Measurements from ENCODE around the gene JCHAIN.
A peak's percentile ranks its signal among the peaks of the same experiment; 100 is the strongest.

The JCHAIN gene

DNA sequence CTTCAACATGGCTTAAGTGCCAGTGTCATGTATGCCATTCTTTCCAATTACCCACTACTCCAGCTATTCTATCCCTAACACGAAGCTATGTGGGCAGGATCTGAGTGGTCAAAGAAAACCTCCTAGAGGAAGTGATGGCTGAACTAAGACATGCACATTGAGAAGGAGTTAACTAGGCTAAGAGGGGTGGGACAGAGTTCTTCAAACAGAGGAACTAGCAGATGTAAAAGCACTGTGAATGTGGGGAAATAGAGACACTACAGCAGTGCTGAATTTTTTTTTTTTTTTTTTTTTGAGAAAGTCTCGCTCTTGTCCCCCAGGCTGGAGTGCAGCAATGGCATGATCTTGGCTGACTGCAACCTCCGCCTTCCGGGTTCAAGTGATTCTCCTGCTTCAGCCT, 6.2 kb downstream of the JCHAIN start:
- Histone ChIP-seq H3K27ac (ENCODE audit: low read depth, low read length) (peak overlapping the region; percentile 89), H3K36me3 (ENCODE audit: low read length) (peaks cover 30% of the 10 kb centered on the region), H3F3A (ENCODE audit: insufficient read depth) (peaks cover 48% of the 10 kb centered on the region), H3K4me2 (ENCODE audit: low read depth, low read length, poor library complexity, severe bottlenecking) (peak overlapping the region; percentile 74), H3K9me3 (ENCODE audit: insufficient read depth, low read length) (no peaks in the 10 kb centered on the region), H3K27me3 (ENCODE audit: low read length) (no peaks in the 10 kb centered on the region), H2AFZ (ENCODE audit: low read depth, low read length, severe bottlenecking) (no peak overlapping the region), H3K79me2 (ENCODE audit: insufficient read depth, low read length) (peaks cover 66% of the 10 kb centered on the region), H3K4me3 (ENCODE audit: insufficient read depth, low read length, poor library complexity, severe bottlenecking) (peak overlapping the region; percentile 37), H3K9me2 (replicated peaks; ENCODE audit: insufficient read depth, low read length) (no peaks in the 10 kb centered on the region), H3K9ac (ENCODE audit: low read length) (peak overlapping the region; percentile 25; the same call in 1 of the 2 replicates), H4K20me1 (ENCODE audit: low read depth, low read length) (peaks cover 3% of the 10 kb centered on the region; the same call in 1 of the 2 replicates)
- TF ChIP-seq, protein P1, sequence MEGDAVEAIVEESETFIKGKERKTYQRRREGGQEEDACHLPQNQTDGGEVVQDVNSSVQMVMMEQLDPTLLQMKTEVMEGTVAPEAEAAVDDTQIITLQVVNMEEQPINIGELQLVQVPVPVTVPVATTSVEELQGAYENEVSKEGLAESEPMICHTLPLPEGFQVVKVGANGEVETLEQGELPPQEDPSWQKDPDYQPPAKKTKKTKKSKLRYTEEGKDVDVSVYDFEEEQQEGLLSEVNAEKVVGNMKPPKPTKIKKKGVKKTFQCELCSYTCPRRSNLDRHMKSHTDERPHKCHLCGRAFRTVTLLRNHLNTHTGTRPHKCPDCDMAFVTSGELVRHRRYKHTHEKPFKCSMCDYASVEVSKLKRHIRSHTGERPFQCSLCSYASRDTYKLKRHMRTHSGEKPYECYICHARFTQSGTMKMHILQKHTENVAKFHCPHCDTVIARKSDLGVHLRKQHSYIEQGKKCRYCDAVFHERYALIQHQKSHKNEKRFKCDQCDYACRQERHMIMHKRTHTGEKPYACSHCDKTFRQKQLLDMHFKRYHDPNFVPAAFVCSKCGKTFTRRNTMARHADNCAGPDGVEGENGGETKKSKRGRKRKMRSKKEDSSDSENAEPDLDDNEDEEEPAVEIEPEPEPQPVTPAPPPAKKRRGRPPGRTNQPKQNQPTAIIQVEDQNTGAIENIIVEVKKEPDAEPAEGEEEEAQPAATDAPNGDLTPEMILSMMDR (IDR thresholded peaks at IDR 0.05; ENCODE audit: insufficient read depth, low read length, poor library complexity, severe bottlenecking): no peak
- TF ChIP-seq EZH2phosphoT487 (conservative IDR thresholded peaks at IDR 0.05; ENCODE audit: low read length): no peak

DNA sequence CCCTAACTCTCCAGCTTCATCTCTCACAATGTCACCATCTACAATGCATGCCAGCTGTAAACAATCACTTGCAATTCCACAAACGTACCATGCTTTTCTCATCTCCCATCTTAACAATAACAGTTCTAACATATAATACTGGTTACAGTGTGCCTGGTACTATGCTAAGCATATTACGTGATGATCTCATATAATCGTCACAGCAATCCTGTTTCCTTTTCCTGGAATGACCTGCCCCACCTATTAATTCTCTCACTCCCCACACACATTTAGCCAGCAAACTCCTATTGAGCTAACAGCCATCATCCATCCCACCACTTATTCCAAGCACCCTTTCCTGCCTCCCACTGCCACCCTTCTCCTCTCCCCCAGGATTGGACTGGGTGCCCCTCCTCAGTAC, 7.9 kb downstream of the JCHAIN start:
- Histone ChIP-seq H3K79me2 (ENCODE audit: insufficient read depth, low read length) (peaks cover 52% of the 10 kb centered on the region), H3K9me3 (ENCODE audit: insufficient read depth, low read length) (no peaks in the 10 kb centered on the region), H3K27ac (ENCODE audit: low read depth, low read length) (peak overlapping the region; percentile 34; the same call in 1 of the 2 replicates), H3K36me3 (ENCODE audit: low read length) (peaks cover 25% of the 10 kb centered on the region; the same call in 1 of the 2 replicates), H3K4me3 (ENCODE audit: insufficient read depth, low read length, poor library complexity, severe bottlenecking) (no peak overlapping the region), H3K4me2 (ENCODE audit: low read depth, low read length, poor library complexity, severe bottlenecking) (peak overlapping the region; percentile 49), H3K9ac (ENCODE audit: low read length) (no peak overlapping the region; the same call in 1 of the 2 replicates), H3F3A (ENCODE audit: insufficient read depth) (peaks cover 62% of the 10 kb centered on the region), H2AFZ (ENCODE audit: low read depth, low read length, severe bottlenecking) (no peak overlapping the region), H3K27me3 (ENCODE audit: low read length) (no peaks in the 10 kb centered on the region), H3K9me2 (replicated peaks; ENCODE audit: insufficient read depth, low read length) (no peaks in the 10 kb centered on the region), H4K20me1 (ENCODE audit: low read depth, low read length) (peaks cover 3% of the 10 kb centered on the region; the same call in 1 of the 2 replicates)
- TF ChIP-seq, protein P1 (IDR thresholded peaks at IDR 0.05; ENCODE audit: insufficient read depth, low read length, poor library complexity, severe bottlenecking): no peak
- TF ChIP-seq EZH2phosphoT487 (conservative IDR thresholded peaks at IDR 0.05; ENCODE audit: low read length): no peak

DNA sequence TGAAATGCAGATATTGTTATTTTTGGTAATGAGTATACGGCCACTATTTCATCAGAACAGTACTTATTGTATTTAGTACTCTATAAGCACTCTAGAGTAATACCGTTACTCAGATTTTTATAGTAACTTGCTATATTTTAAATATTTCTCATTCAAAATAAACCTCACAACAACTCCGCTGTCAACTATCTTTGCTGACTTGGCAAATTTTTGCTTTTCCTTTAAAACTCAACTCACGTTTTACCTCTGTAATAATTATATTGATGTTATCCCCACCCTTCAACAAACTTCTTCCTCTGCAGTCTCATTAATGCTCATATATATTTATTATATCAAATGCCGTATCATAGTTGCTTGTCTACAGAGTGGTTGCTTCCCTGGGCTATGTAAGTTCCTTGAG, 9.0 kb downstream of the JCHAIN start:
- H3K9me2 ChIP-seq (replicated peaks; ENCODE audit: insufficient read depth, low read length): no peaks in the 10 kb centered on the region
- H3K27me3 ChIP-seq (ENCODE audit: low read length): no peaks in the 10 kb centered on the region
- H3F3A ChIP-seq (ENCODE audit: insufficient read depth): peaks cover 71% of the 10 kb centered on the region
- peak overlapping the region; percentile 34; the same call in 1 of the 2 replicates for H3K27ac ChIP-seq (ENCODE audit: low read depth, low read length)
- H3K4me3 ChIP-seq (ENCODE audit: insufficient read depth, low read length, poor library complexity, severe bottlenecking): no peak overlapping the region
- no peak overlapping the region for H2AFZ ChIP-seq (ENCODE audit: low read depth, low read length, severe bottlenecking)
- no peaks in the 10 kb centered on the region for H3K9me3 ChIP-seq (ENCODE audit: insufficient read depth, low read length)
- peaks cover 43% of the 10 kb centered on the region for H3K79me2 ChIP-seq (ENCODE audit: insufficient read depth, low read length)
- no peak overlapping the region for H3K9ac ChIP-seq (ENCODE audit: low read length)
- H3K4me2 ChIP-seq (ENCODE audit: low read depth, low read length, poor library complexity, severe bottlenecking): peak overlapping the region; percentile 49
- no peak for TF ChIP-seq EZH2phosphoT487 (conservative IDR thresholded peaks at IDR 0.05; ENCODE audit: low read length)
- TF ChIP-seq, protein P1 (IDR thresholded peaks at IDR 0.05; ENCODE audit: insufficient read depth, low read length, poor library complexity, severe bottlenecking): no peak
- peaks cover 25% of the 10 kb centered on the region; the same call in 1 of the 2 replicates for H3K36me3 ChIP-seq (ENCODE audit: low read length)
- H4K20me1 ChIP-seq (ENCODE audit: low read depth, low read length): peaks cover 3% of the 10 kb centered on the region; the same call in 1 of the 2 replicates

Data from SU-DHL-6 (cell line).